ENCODE results near the gene YPEL2. TPM values are rescaled to one million over a fixed set of nuclear protein-coding genes. Genes with fewer than 3 reads are reported as not detected.
A peak's percentile ranks its signal among the peaks of the same experiment; 100 is the strongest.

YPEL2 gene
- total and polyA plus RNA-seq, 7 experiments from 2014 or later = 10.6 to 52.0 (median 38.4) TPM

DNA sequence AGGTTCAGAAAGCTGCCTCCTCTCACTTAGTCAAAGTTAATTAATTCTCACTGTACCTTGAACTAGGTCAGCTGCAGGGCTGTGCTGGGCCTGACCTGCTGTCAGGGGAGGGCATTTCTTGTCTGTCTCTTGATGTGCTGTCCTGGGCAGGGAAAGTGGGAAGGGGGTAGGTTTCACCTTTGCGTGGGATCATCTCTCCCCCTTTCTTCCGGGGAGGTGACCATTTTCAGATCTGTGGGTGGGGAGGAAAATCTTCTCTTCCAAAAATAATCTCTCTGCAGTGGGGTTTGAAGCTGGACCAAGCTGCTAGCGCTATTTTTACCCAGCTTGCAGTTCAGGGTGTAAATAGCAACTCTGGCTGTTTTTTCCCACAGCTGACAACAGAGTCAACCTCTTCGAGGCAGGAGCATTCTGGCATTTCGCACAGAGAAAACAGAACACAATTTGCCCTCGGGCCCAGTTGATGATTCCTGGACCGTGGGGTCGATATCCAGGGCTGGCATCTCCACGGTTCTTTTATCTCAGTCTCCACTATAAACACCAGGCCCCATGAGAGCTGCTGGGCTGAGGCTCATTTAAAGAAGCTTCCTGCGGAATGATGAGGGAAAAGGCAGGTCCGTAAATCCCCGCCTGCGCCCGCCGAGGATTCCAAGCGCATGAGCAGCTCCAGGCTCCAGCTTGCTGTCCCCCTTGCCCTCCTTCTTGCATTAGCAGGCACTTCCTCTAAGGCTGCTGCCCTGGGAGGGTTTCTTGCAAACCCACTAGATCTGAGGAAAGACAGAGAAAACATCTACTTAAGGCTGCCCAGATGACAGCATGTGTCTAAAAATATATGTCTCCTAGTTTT lies 93.9 kb downstream of the YPEL2 start:
- Mint-ChIP-seq H3K27me3 (no peaks in the 10 kb centered on the region), H3K36me3 (no peaks in the 10 kb centered on the region), H3K27ac (peak overlapping the region in 1 of 9 donors; percentile 33), H3K4me3 (no peak overlapping the region), H3K9me3 (no peaks in the 10 kb centered on the region), H3K4me1 (peaks cover 0 to 15% (median 7%) of the 10 kb centered on the region in 7 donors)
- POLR2A ChIA-PET = interaction anchor here (0.6 kb wide), 2 partner anchors 62 to 93 kb away, joined by 3 to 9 read pairs; no protein-coding TSS in a partner anchor
- no peak for ATAC-seq
- no peak for DNase-seq
- H3K27me3 ChIP-seq (ENCODE audit: control insufficient read depth in 2 of 2, insufficient read depth in 2 of 2, low read length in 2 of 2) = no peaks in the 10 kb centered on the region
- H3K4me3 ChIP-seq (ENCODE audit: low read length) = no peak overlapping the region
- H3K27ac ChIP-seq (ENCODE audit: low read depth, low read length) = no peak overlapping the region
- H3K4me1 ChIP-seq (ENCODE audit: control insufficient read depth in 2 of 2, insufficient read depth in 2 of 2, low read length in 2 of 2) = no peaks in the 10 kb centered on the region
- no peaks in the 10 kb centered on the region for H3K9me3 ChIP-seq (ENCODE audit: control insufficient read depth in 2 of 3, low read length in 3 of 3)
- CTCF ChIA-PET = interaction anchor here (1.0 to 2.6 kb wide), 3 partner anchors 12 to 115 kb away, joined by 3 to 8 read pairs (median 7); no protein-coding TSS in a partner anchor
- intact Hi-C loops (cut with micrococcal nuclease) = loop anchor here in 1 of 2 donors (5.0 kb wide), 1 partner anchor 63 kb away; no protein-coding TSS in a partner anchor
- H3K36me3 ChIP-seq (ENCODE audit: control insufficient read depth in 2 of 3, insufficient read depth in 3 of 3, low read length in 3 of 3) = no peaks in the 10 kb centered on the region

DNA sequence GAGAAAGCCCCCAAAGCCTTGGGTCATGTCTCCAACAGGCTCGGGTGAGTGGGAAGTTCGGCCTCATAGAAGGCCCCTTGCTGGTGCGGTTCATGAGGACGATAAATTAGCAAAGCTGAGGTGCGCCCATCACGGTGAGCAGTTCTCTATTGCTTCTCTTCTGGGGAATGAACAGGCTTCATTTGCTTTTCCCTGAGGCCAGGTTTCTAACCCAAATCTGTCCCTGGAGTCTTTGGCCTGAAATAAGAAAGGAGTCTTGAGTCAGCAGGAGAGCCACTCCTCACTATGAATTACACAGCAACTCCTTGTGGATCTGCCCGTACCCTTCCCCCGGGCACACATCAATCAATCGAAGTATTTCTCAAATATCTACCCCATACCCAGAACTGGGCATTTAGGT lies 94.6 kb downstream of the YPEL2 start:
- DNase-seq (no peak), ATAC-seq (no peak)
- H3K4me3 ChIP-seq (ENCODE audit: low read length) = no peak overlapping the region
- H3K4me3 Mint-ChIP-seq = no peak overlapping the region
- intact Hi-C loops (cut with micrococcal nuclease) = loop anchor here in 1 of 2 donors (5.0 kb wide), 1 partner anchor 64 kb away; no protein-coding TSS in a partner anchor
- no peaks in the 10 kb centered on the region for H3K9me3 Mint-ChIP-seq
- no peak overlapping the region for H3K27ac ChIP-seq (ENCODE audit: low read depth, low read length)
- H3K36me3 Mint-ChIP-seq = no peaks in the 10 kb centered on the region
- no peaks in the 10 kb centered on the region for H3K9me3 ChIP-seq (ENCODE audit: control insufficient read depth in 2 of 3, low read length in 3 of 3)
- CTCF ChIA-PET = interaction anchor here (2.6 to 2.8 kb wide), 2 partner anchors 96 kb away, joined by 7 to 20 read pairs; no protein-coding TSS in a partner anchor
- H3K4me1 Mint-ChIP-seq = peaks cover 0 to 15% (median 7%) of the 10 kb centered on the region in 7 donors
- no peaks in the 10 kb centered on the region for H3K36me3 ChIP-seq (ENCODE audit: control insufficient read depth in 2 of 3, insufficient read depth in 3 of 3, low read length in 3 of 3)
- peaks cover 0 to 3% (median 0%) of the 10 kb centered on the region in 5 donors for H3K27me3 Mint-ChIP-seq
- H3K27me3 ChIP-seq (ENCODE audit: control insufficient read depth in 2 of 2, insufficient read depth in 2 of 2, low read length in 2 of 2) = no peaks in the 10 kb centered on the region
- no peaks in the 10 kb centered on the region for H3K4me1 ChIP-seq (ENCODE audit: control insufficient read depth in 2 of 2, insufficient read depth in 2 of 2, low read length in 2 of 2)
- POLR2A ChIA-PET = interaction anchor here (0.5 kb wide), 1 partner anchor 97 kb away, joined by 3 read pairs; no protein-coding TSS in a partner anchor
- peak overlapping the region in 1 of 9 donors; percentile 18 for H3K27ac Mint-ChIP-seq

DNA sequence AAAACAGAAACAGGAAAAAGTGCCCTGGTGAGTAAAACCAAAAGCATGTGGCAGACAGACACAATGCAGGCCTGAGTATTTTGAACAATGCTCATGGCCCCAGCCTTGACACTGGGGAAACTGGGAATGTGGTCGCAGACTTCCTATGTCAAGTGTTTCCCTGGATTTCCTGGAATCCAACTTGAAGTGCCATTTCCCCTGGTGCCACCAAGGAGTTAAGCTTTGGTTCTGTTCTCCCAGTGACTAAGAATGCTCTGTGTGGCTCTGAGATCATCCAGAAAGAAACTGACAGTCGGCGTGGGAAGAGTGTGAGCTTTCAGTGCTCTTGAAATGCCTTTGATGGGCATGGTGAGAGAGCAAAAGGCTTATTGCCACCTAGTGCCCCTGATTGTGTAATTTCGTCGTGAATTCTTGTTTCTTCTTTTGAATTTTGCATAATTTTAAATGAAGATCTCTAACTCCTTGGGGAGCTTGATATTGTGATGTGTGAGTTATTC lies 96.0 kb downstream of the YPEL2 start:
- Histone ChIP-seq H3K4me1 (ENCODE audit: control insufficient read depth in 2 of 2, insufficient read depth in 2 of 2, low read length in 2 of 2) (no peaks in the 10 kb centered on the region), H3K4me3 (ENCODE audit: low read length) (no peak overlapping the region), H3K9me3 (ENCODE audit: control insufficient read depth in 2 of 3, low read length in 3 of 3) (no peaks in the 10 kb centered on the region), H3K27me3 (ENCODE audit: control insufficient read depth in 2 of 2, insufficient read depth in 2 of 2, low read length in 2 of 2) (no peaks in the 10 kb centered on the region), H3K27ac (ENCODE audit: low read depth, low read length) (no peak overlapping the region), H3K36me3 (ENCODE audit: control insufficient read depth in 2 of 3, insufficient read depth in 3 of 3, low read length in 3 of 3) (no peaks in the 10 kb centered on the region)
- peak in 5 of 9 donors; percentile 15 to 49 (median 21) for DNase-seq
- Mint-ChIP-seq H3K27ac (no peak overlapping the region), H3K4me3 (no peak overlapping the region), H3K4me1 (peaks cover 0 to 21% (median 7%) of the 10 kb centered on the region in 7 donors), H3K9me3 (peaks cover 0 to 5% (median 3%) of the 10 kb centered on the region in 11 donors), H3K36me3 (peaks cover 0 to 5% (median under 1%) of the 10 kb centered on the region in 5 donors), H3K27me3 (peaks cover 0 to 5% (median 0%) of the 10 kb centered on the region in 5 donors)
- ChIA-PET CTCF (interaction anchor here (0.5 to 2.8 kb wide), 12 partner anchors 14 to 117 kb away, joined by 3 to 21 read pairs (median 5); no protein-coding TSS in a partner anchor), POLR2A (interaction anchor here (1.0 to 2.0 kb wide), 2 partner anchors 62 to 95 kb away, joined by 4 to 10 read pairs; no protein-coding TSS in a partner anchor)
- ATAC-seq = no peak
- intact Hi-C loops (cut with micrococcal nuclease) = loop anchor here in 1 of 2 donors (1.0 to 5.0 kb wide), 3 partner anchors 65 to 116 kb away; no protein-coding TSS in a partner anchor

DNA sequence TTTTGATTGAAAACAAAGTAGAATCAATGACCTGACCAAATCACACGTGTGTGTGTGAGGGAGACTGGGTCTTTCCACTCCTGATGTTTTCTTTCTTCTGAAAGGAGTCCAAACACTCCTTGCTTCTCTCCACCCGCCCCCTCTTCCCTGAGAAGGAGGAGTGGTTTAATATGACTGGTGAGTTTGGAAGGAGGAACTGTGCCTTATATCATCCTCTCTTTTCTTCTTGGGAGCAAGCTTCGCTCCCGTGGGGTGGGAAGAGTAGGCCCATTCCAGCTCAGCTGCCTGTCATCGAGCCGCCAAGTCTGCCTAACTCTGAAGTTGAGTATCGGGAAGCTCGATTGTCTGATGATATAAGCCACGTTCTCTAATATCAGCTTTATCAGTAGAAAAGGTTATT lies 96.5 kb downstream of the YPEL2 start:
- no peak overlapping the region for H3K27ac ChIP-seq (ENCODE audit: low read depth, low read length)
- H3K36me3 Mint-ChIP-seq = peaks cover 0 to 10% (median 5%) of the 10 kb centered on the region in 5 donors
- no peak overlapping the region for H3K27ac Mint-ChIP-seq
- H3K27me3 ChIP-seq (ENCODE audit: control insufficient read depth in 2 of 2, insufficient read depth in 2 of 2, low read length in 2 of 2) = no peaks in the 10 kb centered on the region
- intact Hi-C loops (cut with micrococcal nuclease) = loop anchor here in 1 of 2 donors (1.0 to 5.0 kb wide), 3 partner anchors 66 to 117 kb away; no protein-coding TSS in a partner anchor
- peaks cover 0 to 25% (median 7%) of the 10 kb centered on the region in 7 donors for H3K4me1 Mint-ChIP-seq
- ChIA-PET POLR2A (interaction anchor here (1.0 to 2.0 kb wide), 2 partner anchors 63 to 95 kb away, joined by 4 to 10 read pairs; no protein-coding TSS in a partner anchor), CTCF (interaction anchor here (1.0 to 2.8 kb wide), 9 partner anchors 13 to 117 kb away, joined by 3 to 21 read pairs (median 6); no protein-coding TSS in a partner anchor)
- H3K4me1 ChIP-seq (ENCODE audit: control insufficient read depth in 2 of 2, insufficient read depth in 2 of 2, low read length in 2 of 2) = no peaks in the 10 kb centered on the region
- peaks cover 0 to 5% (median 0%) of the 10 kb centered on the region in 5 donors for H3K27me3 Mint-ChIP-seq
- peaks cover 0 to 10% (median 4%) of the 10 kb centered on the region in 11 donors for H3K9me3 Mint-ChIP-seq
- no peaks in the 10 kb centered on the region for H3K9me3 ChIP-seq (ENCODE audit: control insufficient read depth in 2 of 3, low read length in 3 of 3)
- H3K36me3 ChIP-seq (ENCODE audit: control insufficient read depth in 2 of 3, insufficient read depth in 3 of 3, low read length in 3 of 3) = no peaks in the 10 kb centered on the region
- H3K4me3 ChIP-seq (ENCODE audit: low read length) = no peak overlapping the region
- ATAC-seq (no peak), DNase-seq (no peak)
- H3K4me3 Mint-ChIP-seq = no peak overlapping the region

DNA sequence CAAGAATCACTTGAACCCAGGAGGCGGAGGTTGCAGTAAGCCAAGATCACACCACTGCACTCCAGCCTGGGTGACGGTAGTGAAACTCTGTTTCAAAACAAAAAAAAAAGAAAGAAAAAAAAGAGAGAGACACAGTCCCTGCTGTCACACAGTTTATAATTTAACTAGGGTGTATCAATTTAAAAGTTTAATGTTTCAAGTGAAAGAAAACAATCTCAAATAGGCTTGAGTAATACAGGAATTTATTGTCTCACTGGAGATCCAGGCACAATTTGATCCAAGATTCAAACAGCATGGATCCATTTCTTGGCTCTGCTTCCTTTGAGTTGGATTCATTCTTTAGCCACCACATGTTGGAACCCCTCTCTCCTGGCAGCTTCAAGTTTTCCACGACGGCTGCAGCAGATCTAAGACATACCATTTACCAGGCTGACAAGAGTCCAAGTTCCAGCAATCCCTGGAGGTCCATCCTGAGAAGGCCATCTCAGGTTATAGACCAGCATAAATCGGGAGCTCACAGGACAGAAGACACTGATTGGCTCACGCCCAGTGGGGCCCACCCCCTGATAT lies 97.5 kb downstream of the YPEL2 start:
- Histone ChIP-seq H3K4me3 (ENCODE audit: low read length) (no peak overlapping the region), H3K36me3 (ENCODE audit: control insufficient read depth in 2 of 3, insufficient read depth in 3 of 3, low read length in 3 of 3) (no peaks in the 10 kb centered on the region), H3K27ac (ENCODE audit: low read depth, low read length) (no peak overlapping the region), H3K4me1 (ENCODE audit: control insufficient read depth in 2 of 2, insufficient read depth in 2 of 2, low read length in 2 of 2) (no peaks in the 10 kb centered on the region), H3K27me3 (ENCODE audit: control insufficient read depth in 2 of 2, insufficient read depth in 2 of 2, low read length in 2 of 2) (no peaks in the 10 kb centered on the region), H3K9me3 (ENCODE audit: control insufficient read depth in 2 of 3, low read length in 3 of 3) (no peaks in the 10 kb centered on the region)
- no peak for ATAC-seq
- peaks cover 0 to 10% (median 4%) of the 10 kb centered on the region in 11 donors for H3K9me3 Mint-ChIP-seq
- peak overlapping the region in 1 of 9 donors; percentile 37 for H3K27ac Mint-ChIP-seq
- peaks cover 0 to 25% (median 7%) of the 10 kb centered on the region in 7 donors for H3K4me1 Mint-ChIP-seq
- ChIA-PET POLR2A (interaction anchor here (0.5 to 2.0 kb wide), 2 partner anchors 74 to 96 kb away, joined by 4 to 10 read pairs; no protein-coding TSS in a partner anchor), CTCF (interaction anchor here (0.6 to 2.8 kb wide), 5 partner anchors 12 to 118 kb away, joined by 3 to 20 read pairs (median 6); no protein-coding TSS in a partner anchor)
- no peak overlapping the region for H3K4me3 Mint-ChIP-seq
- no peak for DNase-seq
- H3K36me3 Mint-ChIP-seq = peaks cover 0 to 10% (median 5%) of the 10 kb centered on the region in 5 donors
- H3K27me3 Mint-ChIP-seq = peaks cover 0 to 5% (median 0%) of the 10 kb centered on the region in 5 donors
- intact Hi-C loops (cut with micrococcal nuclease) = loop anchor here in 1 of 2 donors (5.0 kb wide), 1 partner anchor 67 kb away; no protein-coding TSS in a partner anchor

DNA sequence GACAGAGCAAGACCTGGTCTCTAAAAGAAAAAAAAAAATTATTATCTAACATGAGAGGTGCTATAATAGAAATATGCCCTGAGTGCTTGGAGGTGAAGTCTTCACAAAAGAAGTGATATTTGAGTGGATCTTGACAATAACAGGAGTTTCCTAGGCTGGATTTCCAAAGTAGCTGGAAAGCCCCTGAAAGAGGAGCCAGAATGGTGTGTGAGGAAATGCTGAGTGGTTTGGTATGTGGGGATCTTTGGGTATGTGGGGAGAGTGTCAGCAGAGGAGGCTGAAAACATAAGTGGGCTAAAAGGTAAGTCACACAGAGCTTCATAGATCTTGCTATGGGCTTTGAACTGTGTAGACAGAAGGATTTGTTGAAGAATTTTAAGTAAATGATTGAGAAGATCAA lies 100.1 kb downstream of the YPEL2 start:
- Histone ChIP-seq H3K27ac (ENCODE audit: low read depth, low read length) (no peak overlapping the region), H3K9me3 (ENCODE audit: control insufficient read depth in 2 of 3, low read length in 3 of 3) (no peaks in the 10 kb centered on the region), H3K27me3 (ENCODE audit: control insufficient read depth in 2 of 2, insufficient read depth in 2 of 2, low read length in 2 of 2) (no peaks in the 10 kb centered on the region), H3K4me3 (ENCODE audit: low read length) (no peak overlapping the region), H3K36me3 (ENCODE audit: control insufficient read depth in 2 of 3, insufficient read depth in 3 of 3, low read length in 3 of 3) (no peaks in the 10 kb centered on the region), H3K4me1 (ENCODE audit: control insufficient read depth in 2 of 2, insufficient read depth in 2 of 2, low read length in 2 of 2) (no peaks in the 10 kb centered on the region)
- ChIA-PET CTCF (interaction anchor here (0.6 to 2.5 kb wide), 3 partner anchors 121 to 323 kb away, joined by 3 to 9 read pairs (median 3); no protein-coding TSS in a partner anchor), POLR2A (interaction anchor here (0.8 to 0.9 kb wide), 2 partner anchors 66 to 119 kb away, joined by 3 to 4 read pairs; no protein-coding TSS in a partner anchor)
- H3K4me1 Mint-ChIP-seq = peaks cover 0 to 34% (median 7%) of the 10 kb centered on the region in 7 donors
- no peak overlapping the region for H3K4me3 Mint-ChIP-seq
- peaks cover 0 to 10% (median 4%) of the 10 kb centered on the region in 11 donors for H3K9me3 Mint-ChIP-seq
- peaks cover 0 to 10% (median 5%) of the 10 kb centered on the region in 5 donors for H3K36me3 Mint-ChIP-seq
- intact Hi-C loops (cut with micrococcal nuclease) = no loop called here
- ATAC-seq (no peak), DNase-seq (no peak)
- no peak overlapping the region for H3K27ac Mint-ChIP-seq
- H3K27me3 Mint-ChIP-seq = peaks cover 0 to 5% (median 0%) of the 10 kb centered on the region in 5 donors
